ENCODE data around the gene NEGR1.

Gene NEGR1

GRCh38 chr1:71362076-71362475 lies 920.3 kb downstream of the NEGR1 start:
- no peak for DNase-seq (ENCODE audit: low read depth in 2 of 2)

GRCh38 chr1:71357708-71358107 lies 924.6 kb downstream of the NEGR1 start:
- no peak for DNase-seq (ENCODE audit: low read depth in 2 of 2)

GRCh38 chr1:71351438-71351837 lies 930.9 kb downstream of the NEGR1 start:
- no peak for DNase-seq (ENCODE audit: low read depth in 2 of 2)

DNA sequence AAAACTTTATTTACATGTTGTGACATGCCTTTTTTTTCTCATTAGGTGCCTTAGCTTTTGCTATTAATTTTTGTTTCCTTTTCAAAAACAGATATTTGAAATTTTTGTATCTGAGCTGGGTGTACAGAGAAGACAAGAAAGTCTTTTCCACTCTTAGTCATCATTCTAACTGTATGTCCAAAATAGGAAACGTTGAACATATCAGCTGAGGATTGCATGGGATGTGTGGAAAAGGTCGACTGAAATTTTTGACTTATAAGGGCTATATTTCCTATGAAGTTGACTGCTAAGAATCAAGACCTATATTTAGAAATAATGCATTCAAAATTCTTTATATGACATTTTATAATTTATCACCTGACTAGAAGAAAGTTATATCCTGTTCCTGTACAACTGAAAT lies 931.5 kb downstream of the NEGR1 start:
- no peak for DNase-seq (ENCODE audit: low read depth in 2 of 2)

DNA sequence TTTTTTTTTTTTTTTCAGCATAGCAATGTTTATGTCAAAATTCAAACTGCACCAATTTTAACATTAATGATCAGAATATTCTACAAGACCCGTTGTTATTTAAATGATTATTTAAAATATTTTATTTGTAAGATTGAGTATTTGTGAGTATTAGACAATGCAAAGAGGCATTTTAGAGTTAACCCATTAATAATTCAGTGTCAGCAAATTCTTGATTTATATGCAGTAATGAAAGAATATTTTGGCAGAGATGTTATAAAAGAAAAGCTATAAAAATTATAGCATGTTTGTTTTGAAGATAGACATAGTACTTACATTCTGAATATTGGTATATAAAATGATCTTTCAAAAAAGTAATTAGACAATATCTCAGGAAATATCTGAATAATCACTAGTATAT lies 932.0 kb downstream of the NEGR1 start:
- no peak for DNase-seq (ENCODE audit: low read depth in 2 of 2)
